Measurements from ENCODE around the gene ANO1. TPM values are rescaled to one million over a fixed set of nuclear protein-coding genes. Genes with fewer than 3 reads are reported as not detected.

The ANO1 gene
- total and polyA plus RNA-seq, 11 donors = 4.2 to 17.8 (median 9.4) TPM

GRCh38 chr11:70185348-70186055, 107.4 kb downstream of the ANO1 start:
- H3K9me3 ChIP-seq = no peaks in the 10 kb centered on the region
- 92 to 94% (median 93%) methylated on average over 22 to 28 of the region's 28 CpGs for WGBS, 4 donors
- no peaks in the 10 kb centered on the region for H3K27me3 ChIP-seq
- ATAC-seq (no peak), DNase-seq (no peak)
- no peak for TF ChIP-seq POLR2A (IDR thresholded peaks at IDR 0.05)
- TF ChIP-seq, protein P1, sequence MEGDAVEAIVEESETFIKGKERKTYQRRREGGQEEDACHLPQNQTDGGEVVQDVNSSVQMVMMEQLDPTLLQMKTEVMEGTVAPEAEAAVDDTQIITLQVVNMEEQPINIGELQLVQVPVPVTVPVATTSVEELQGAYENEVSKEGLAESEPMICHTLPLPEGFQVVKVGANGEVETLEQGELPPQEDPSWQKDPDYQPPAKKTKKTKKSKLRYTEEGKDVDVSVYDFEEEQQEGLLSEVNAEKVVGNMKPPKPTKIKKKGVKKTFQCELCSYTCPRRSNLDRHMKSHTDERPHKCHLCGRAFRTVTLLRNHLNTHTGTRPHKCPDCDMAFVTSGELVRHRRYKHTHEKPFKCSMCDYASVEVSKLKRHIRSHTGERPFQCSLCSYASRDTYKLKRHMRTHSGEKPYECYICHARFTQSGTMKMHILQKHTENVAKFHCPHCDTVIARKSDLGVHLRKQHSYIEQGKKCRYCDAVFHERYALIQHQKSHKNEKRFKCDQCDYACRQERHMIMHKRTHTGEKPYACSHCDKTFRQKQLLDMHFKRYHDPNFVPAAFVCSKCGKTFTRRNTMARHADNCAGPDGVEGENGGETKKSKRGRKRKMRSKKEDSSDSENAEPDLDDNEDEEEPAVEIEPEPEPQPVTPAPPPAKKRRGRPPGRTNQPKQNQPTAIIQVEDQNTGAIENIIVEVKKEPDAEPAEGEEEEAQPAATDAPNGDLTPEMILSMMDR (IDR thresholded peaks at IDR 0.05) = no peak
- no peak overlapping the region for H3K27ac ChIP-seq
- H3K4me3 ChIP-seq = no peak overlapping the region
- H3K36me3 ChIP-seq = peaks cover 0 to 54% (median 0%) of the 10 kb centered on the region in 9 donors
- intact Hi-C loops (cut with DNase I) = no loop called here
- H3K4me1 ChIP-seq = no peaks in the 10 kb centered on the region

DNA sequence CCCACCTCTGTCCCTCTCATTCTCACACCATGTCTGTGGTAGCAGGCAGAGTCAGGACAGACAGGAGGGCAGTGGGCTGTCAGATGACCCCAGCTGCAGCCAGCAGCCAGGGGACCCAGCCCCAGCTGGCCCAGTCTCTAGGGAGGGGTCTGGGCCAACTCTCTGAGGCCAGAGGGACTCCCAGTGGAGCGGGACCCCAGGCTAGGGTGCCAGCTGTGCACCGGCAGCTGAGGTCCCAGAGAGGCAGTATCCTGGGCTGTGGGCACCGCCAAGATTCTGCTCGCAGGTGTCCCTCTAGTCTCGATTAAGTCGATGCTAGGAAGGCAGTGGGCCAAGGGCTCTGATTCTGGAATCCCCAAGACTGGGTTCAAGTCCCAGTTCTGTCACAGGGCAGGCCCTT, 108.3 kb downstream of the ANO1 start:
- TF ChIP-seq POLR2A (IDR thresholded peaks at IDR 0.05) = no peak
- TF ChIP-seq, protein P1 (IDR thresholded peaks at IDR 0.05) = no peak
- intact Hi-C loops (cut with DNase I) = no loop called here
- no peak for ATAC-seq

GRCh38 chr11:70186936-70187335, 108.8 kb downstream of the ANO1 start:
- Histone ChIP-seq H3K9me3 (no peaks in the 10 kb centered on the region), H3K27me3 (no peaks in the 10 kb centered on the region), H3K4me3 (no peak overlapping the region), H3K36me3 (peaks cover 0 to 42% (median 0%) of the 10 kb centered on the region in 9 donors), H3K4me1 (peaks cover 0 to 6% (median 0%) of the 10 kb centered on the region in 12 donors), H3K27ac (no peak overlapping the region)
- DNase-seq (no peak), ATAC-seq (no peak)
- TF ChIP-seq POLR2A (IDR thresholded peaks at IDR 0.05) = no peak
- TF ChIP-seq, protein P1 (IDR thresholded peaks at IDR 0.05) = no peak
- intact Hi-C loops (cut with DNase I) = no loop called here
- WGBS, 4 donors = 89 to 94% (median 92%) methylated on average over 3 to 10 of the region's 10 CpGs

More for the DNA sequence above, 108.3 kb downstream of the ANO1 start:
- H3K4me3 ChIP-seq = no peak overlapping the region
- peaks cover 0 to 48% (median 0%) of the 10 kb centered on the region in 9 donors for H3K36me3 ChIP-seq
- no peak for DNase-seq
- H3K27ac ChIP-seq = no peak overlapping the region
- H3K27me3 ChIP-seq = no peaks in the 10 kb centered on the region
- WGBS, 4 donors = 86 to 94% (median 92%) methylated on average over 4 to 6 of the region's 6 CpGs
- H3K4me1 ChIP-seq = peaks cover 0 to 3% (median 0%) of the 10 kb centered on the region in 12 donors
- no peaks in the 10 kb centered on the region for H3K9me3 ChIP-seq

GRCh38 chr11:70187771-70188170, 109.7 kb downstream of the ANO1 start:
- intact Hi-C loops (cut with DNase I) = no loop called here
- Histone ChIP-seq H3K27me3 (no peaks in the 10 kb centered on the region), H3K9me3 (no peaks in the 10 kb centered on the region), H3K4me3 (no peak overlapping the region), H3K36me3 (peaks cover 0 to 36% (median 0%) of the 10 kb centered on the region in 9 donors), H3K4me1 (peaks cover 0 to 6% (median 0%) of the 10 kb centered on the region in 12 donors), H3K27ac (no peak overlapping the region)
- no peak for DNase-seq
- no peak for ATAC-seq
- 86 to 91% (median 89%) methylated on average over 14 to 15 of the region's 15 CpGs for WGBS, 4 donors
- TF ChIP-seq POLR2A (IDR thresholded peaks at IDR 0.05) = no peak
- TF ChIP-seq, protein P1 (IDR thresholded peaks at IDR 0.05) = no peak
